Amniotic epithelial cell (primary cell): ENCODE data around the gene LRRC47.

ENCODE experiments used
- DNase-seq: peaks from one replicate; pipeline ENCODE4 v3.0.0-alpha.2; 2010; ENCODE audit warnings: low read depth

Gene LRRC47

GRCh38 chr1:3732434-3733093 is 63.7 kb downstream of the LRRC47 start:
- no peak for DNase-seq

GRCh38 chr1:3731583-3732433 is 64.5 kb downstream of the LRRC47 start:
- no peak for DNase-seq

GRCh38 chr1:3730543-3731247 is 65.6 kb downstream of the LRRC47 start:
- no peak for DNase-seq

GRCh38 chr1:3729594-3730542 is 66.4 kb downstream of the LRRC47 start:
- peak; percentile 74 for DNase-seq
